PC-9 (cell line): ENCODE measurements around the gene PRDM2.

Experiments used
- EZH2 ChIP-seq: fragments of 200-600 bp; sonication (generic); IDR thresholded peaks from 2 replicates; pipeline ENCODE4 v1.8.0; 2017; ENCODE audit warnings: antibody characterized with exemption, low read depth
- TF ChIP-seq, protein P1 (sequence below): fragments of 200-600 bp; sonication (generic); conservative IDR thresholded peaks from 2 replicates; pipeline ENCODE4 v1.6.1; 2017; ENCODE audit warnings: mixed run types, antibody characterized with exemption, mild to moderate bottlenecking, moderate library complexity

DNA sequence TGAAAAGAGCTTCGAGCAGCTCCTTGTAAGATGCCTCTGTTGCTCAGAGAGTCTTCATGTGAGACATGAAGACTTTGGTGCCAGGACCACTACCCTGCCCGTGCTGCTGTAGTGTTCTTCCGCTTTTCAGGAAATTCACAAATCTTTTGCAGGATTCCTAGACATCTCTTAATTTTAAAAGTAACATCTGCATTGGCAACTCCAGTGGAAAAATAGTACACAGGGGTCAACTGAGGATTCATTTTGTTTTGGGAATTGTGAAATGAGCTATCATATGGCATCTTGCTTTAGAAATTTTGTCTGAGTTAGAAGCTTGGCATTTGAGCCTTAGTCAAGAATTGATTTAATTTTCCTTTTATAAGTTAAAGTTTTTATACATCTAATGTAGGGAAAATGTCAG lies 7.2 kb downstream of the PRDM2 start:
- TF ChIP-seq, protein P1, sequence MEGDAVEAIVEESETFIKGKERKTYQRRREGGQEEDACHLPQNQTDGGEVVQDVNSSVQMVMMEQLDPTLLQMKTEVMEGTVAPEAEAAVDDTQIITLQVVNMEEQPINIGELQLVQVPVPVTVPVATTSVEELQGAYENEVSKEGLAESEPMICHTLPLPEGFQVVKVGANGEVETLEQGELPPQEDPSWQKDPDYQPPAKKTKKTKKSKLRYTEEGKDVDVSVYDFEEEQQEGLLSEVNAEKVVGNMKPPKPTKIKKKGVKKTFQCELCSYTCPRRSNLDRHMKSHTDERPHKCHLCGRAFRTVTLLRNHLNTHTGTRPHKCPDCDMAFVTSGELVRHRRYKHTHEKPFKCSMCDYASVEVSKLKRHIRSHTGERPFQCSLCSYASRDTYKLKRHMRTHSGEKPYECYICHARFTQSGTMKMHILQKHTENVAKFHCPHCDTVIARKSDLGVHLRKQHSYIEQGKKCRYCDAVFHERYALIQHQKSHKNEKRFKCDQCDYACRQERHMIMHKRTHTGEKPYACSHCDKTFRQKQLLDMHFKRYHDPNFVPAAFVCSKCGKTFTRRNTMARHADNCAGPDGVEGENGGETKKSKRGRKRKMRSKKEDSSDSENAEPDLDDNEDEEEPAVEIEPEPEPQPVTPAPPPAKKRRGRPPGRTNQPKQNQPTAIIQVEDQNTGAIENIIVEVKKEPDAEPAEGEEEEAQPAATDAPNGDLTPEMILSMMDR = no peak
- TF ChIP-seq EZH2 = no peak
